Measurements from ENCODE around the gene RPS6KA4.
A peak's percentile ranks its signal among the peaks of the same experiment; 100 is the strongest.

The RPS6KA4 gene

GRCh38 chr11:64327993-64328392 is 31.0 kb upstream of the RPS6KA4 start:
- no peak for DNase-seq

GRCh38 chr11:64330888-64331287 is 28.1 kb upstream of the RPS6KA4 start:
- no peak for DNase-seq

GRCh38 chr11:64331569-64332371 is 27.2 kb upstream of the RPS6KA4 start:
- peak; percentile 89 to 91 for DNase-seq

GRCh38 chr11:64333556-64333955 is 25.4 kb upstream of the RPS6KA4 start:
- DNase-seq: no peak

GRCh38 chr11:64334764-64335735 is 23.9 kb upstream of the RPS6KA4 start:
- DNase-seq: peak; percentile 72 to 77

DNA sequence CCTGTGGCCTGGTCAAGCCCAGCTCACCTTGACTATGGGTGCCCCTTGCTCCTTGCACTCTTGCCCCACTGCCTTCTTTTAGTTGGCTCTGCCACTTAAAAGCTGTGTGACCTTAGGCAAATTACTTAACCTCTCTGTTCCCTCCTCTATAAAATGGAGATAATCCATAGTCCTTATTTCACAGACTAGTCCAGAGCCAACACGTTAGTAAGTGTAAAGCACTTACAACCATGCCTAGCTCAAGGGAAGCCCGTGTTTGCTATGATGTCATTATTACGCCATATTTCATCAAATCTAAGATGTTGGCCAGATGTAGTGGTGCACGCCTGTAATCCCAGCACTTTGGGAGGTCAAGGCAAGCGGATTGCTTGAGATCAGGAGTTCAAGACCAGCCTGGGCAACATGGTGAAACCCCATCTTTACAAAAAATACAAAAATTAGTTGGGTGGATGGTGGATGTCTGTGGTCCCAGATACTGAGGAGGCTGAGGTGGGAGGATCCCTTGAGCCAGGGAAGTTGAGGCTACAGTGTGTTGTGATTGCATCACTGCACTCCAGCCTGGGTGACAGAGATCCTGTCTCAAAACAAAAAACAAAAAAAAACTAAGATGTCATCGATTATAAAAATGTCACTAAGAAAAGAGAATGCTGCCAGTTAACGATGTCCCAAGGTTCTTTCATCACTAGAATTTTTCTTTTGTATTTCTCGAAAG is 21.3 kb upstream of the RPS6KA4 start:
- DNase-seq: no peak

DNA sequence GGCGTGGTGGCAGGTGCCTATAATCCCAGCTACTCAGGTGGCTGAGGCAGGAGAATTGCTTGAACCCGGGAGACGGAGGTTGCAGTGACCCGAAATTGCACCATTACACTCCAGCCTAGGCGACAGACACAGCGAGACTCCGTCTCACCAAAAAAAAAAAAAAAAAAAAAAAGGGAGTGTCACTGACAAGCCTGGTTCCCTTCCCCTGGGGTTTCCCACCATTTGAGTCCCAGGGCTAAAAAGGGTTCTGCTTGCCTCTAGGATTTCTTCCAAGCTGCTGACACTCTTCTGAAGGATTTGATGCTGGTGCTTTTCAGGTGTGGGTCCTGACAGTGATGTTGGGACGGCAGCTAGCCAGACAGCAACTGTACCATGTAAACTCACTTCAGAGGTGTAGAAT is 20.2 kb upstream of the RPS6KA4 start:
- DNase-seq: no peak

DNA sequence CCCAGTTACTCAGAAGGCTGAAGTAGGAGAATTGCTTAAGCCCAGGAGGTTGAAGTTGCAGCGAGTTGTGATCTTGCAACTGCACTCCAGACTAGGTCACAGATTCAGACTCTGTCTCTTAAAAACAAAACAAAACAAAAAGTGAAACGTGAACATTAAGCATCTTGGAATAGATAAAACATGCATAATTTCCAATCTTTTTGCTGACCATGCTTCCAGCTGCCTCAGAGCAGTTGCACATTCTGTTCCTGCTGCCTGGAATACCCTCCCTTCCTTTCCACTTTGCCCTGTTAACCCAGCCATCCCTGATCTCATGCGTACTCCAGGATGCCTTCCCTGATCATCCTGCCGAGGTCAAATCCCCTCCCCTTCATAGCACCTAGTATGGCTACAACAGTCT is 19.7 kb upstream of the RPS6KA4 start:
- no peak for DNase-seq

DNA sequence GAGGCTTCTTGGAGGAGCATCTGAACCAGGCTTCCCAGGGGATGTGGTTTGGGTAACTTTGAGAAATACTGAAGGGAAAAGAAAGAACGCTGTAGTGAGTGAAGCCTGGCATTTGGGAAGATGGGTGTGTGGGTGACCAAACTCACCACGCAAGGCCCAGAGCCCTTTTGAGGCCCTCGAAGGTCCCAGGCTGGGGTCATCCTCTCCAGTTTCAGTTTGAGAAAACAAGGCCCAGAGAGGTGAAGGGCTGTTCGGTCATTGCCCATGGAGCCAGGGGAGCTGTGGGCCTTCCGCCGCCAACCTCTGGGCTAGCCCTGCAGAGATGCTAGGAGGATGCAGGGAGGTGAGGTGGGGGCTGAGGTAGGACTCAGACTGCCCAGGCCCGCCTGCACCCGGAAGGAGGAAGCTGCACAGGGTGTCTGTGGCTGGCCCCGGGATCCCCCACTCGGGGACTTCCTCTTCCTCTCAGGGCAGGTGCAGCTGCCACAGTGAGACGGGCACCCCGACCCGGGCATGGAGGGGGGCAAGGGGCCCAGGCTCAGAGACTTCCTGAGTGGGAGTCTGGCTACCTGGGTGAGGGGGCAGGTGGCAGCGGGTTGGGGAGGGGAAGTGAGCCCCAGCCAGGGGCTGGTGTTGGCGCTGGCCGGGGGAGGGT is 19.1 kb upstream of the RPS6KA4 start, which contains the start of gene CCDC88B:
Gene CCDC88B, plus strand, starts transcription at position 451 of the 655 bp plus-strand sequence. Its CDS starts 63 bp downstream, at position 514.
- peak; percentile 86 to 88 for DNase-seq

DNA sequence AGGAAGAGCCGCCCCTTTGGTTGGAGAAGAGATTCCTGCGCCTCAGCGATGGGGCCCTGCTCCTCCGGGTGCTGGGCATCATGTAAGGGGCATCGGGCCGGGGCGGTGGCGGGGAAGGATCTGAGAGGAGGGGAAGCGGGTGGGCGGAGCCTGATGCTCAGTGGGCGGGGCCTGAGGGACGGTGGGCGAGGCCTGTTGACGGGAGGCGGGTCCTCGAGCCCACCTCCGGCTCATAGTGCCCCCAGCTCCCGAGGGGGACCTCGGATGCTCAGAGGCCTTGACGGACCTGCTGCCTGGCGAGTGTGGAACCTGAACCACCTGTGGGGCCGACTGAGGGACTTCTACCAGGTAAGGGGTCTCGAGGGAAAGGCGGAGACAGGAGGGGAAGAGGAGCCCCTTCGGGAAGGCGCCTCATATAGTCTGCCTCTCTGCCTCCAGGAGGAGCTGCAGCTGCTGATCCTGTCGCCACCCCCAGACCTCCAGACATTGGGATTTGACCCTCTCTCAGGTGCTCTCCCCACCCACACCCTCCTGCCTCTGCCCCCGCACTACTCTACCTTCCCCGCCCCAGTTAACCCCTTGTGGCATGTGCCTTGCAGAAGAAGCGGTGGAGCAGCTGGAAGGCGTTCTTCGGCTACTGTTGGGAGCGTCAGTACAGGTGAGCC is 18.2 kb upstream of the RPS6KA4 start:
- peak; percentile 91 to 92 for DNase-seq

DNA sequence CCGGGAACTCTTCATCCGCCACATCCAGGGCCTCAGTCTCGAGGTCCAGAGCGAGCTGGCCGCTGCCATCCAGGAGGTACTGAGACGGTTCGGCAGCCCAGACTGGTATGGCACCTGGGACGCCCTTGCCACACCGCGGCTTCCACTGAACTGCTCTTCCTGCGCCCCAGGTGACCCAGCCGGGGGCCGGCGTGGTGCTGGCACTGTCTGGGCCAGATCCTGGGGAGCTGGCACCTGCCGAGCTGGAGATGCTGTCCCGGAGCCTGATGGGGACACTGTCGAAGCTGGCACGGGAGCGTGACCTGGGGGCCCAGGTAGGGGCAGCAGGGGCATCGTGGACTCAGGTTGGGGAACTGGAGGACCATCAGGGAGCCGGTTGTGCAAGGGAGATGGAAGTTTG is 17.5 kb upstream of the RPS6KA4 start:
- no peak for DNase-seq

- peak; percentile 97 to 98 for DNase-seq
Observed at GRCh38 chr11:64341851-64342791, 16.8 kb upstream of the RPS6KA4 start.

DNA sequence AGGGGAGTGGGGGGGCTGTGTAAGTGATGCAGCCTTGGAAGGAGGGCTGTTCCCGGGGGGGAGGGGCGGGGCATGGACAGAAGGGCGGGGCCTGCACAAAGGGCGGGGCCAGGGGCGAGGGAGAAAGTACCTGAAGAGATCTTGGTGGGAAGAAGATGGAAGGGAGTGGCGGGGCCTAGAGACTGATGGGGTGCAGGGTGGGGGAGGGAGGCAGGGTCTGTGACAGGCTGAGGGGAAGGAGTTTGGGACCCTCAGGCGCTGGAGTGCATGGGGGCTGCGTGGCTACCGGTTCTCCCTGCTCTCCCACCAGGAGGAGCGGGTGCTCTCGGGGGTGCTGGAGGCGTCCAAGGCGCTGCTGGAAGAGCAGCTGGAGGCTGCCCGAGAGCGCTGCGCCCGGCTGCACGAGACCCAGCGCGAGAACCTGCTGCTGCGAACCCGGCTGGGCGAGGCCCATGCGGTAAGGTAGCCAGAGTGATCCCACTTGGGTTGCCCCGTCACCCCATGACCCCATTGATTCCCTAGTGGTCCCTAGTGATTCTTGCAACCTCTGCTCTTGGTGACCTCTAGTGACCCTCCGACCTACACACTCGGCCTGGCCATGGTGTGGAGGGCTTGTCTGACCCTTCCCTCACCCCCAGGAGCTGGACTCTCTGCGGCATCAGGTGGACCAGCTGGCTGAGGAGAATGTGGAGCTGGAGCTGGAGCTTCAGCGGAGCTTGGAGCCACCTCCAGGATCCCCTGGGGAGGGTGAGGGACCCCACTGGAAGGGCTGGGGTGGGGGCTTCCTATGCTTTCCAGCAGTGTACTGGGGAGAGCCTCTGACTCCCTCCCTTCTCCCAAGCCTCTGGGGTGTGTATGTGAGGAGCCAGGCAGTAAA is 15.9 kb upstream of the RPS6KA4 start:
- DNase-seq: no peak

GRCh38 chr11:64343767-64344559 is 15.0 kb upstream of the RPS6KA4 start:
- no peak for DNase-seq

DNA sequence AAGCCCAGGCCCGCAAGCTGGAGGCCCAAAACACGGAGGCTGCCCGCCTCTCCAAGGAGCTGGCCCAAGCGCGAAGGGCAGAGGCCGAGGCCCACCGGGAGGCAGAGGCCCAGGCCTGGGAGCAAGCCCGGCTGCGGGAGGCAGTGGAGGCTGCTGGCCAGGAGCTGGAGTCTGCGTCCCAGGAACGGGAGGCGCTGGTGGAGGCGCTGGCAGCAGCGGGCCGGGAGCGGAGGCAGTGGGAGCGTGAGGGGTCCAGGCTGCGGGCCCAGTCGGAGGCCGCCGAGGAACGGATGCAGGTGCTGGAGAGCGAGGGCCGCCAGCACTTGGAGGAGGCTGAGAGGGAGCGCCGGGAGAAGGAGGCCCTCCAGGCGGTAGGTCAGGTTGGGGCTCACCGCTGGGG is 14.2 kb upstream of the RPS6KA4 start:
- DNase-seq: no peak

DNA sequence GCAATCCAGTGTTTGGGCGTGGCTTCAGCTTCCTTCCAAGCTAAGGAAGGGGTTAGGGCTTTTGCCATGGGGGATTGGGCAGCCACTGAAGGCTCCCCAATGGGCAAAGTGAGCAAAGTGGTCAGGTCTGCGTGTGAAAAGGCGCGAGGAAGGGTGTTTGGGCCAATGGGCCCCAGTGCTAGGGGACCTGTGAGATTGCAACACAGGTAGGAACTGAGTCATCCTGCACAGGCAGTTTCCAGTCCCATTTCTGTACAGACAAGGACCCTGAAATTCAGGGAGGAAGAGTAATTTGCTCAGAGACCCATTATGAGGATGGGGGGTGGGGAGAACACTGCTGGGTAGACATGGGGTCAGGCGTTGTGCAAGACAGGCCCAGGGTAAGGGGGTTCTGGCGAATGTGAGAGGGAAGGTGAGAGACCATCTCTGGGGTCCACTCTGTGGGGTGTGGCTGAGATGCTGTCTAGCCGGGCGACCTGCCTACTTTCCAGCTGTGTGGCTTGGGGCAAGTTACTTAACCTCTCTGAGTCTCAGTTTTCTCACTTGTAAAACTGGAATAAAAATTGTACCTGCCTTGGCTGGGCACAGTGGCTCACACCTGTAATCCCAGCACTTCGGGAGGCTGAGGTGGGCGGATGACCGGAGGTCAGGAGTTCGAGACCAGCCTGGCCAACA is 11.6 kb upstream of the RPS6KA4 start:
- DNase-seq: no peak

- no peak for DNase-seq
Observed at GRCh38 chr11:64348383-64349024, 10.5 kb upstream of the RPS6KA4 start.

- no peak for DNase-seq
Observed at GRCh38 chr11:64349025-64349387, 10.0 kb upstream of the RPS6KA4 start.

All from activated T-cell treated with anti-CD3 and anti-CD28 coated beads, Interleukin-2, amount 50 U/mL, for 48 hours (primary cell).